HG03457 (cell line): Measurements from ENCODE around the gene RHOF.

Experiments used
- ATAC-seq: cut with Tn5 transposase; IDR thresholded peaks from one replicate; pipeline ENCODE4 v1.9.1; 2021; ENCODE audit warnings: moderate number of reproducible peaks; ENCODE audit not compliant: unreplicated experiment

RHOF gene

GRCh38 chr12:121805171-121806008 is 11.9 kb upstream of the RHOF start:
- ATAC-seq, result no peak

- ATAC-seq, result no peak
Measured at GRCh38 chr12:121804417-121805111, 11.1 kb upstream of the RHOF start.

- ATAC-seq, result no peak
Measured at GRCh38 chr12:121803861-121804416, 10.5 kb upstream of the RHOF start, which contains the start of gene SETD1B. Gene SETD1B, plus strand, starts transcription at chr12:121804009. Its CDS starts 729 bp downstream, at chr12:121804738.

GRCh38 chr12:121802843-121803698 is 9.6 kb upstream of the RHOF start:
- no peak for ATAC-seq

DNA sequence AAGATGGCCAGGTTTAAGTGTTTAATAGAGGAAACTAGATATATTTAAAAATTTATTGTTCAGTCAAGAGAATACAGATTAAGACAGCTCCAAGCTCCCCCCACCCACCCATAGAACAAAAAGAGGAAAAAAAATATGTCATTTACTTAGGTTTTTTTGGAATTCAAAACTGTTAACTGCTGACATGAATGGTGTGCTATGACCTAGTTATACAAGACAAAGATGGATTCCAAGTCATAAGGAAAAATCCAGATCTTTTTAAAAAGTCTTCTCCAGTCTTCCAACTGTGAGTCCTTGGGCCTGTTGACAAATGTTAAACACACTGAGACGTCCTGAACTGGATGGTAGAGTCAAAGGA is 9.0 kb upstream of the RHOF start:
- ATAC-seq, result no peak

GRCh38 chr12:121801595-121802484 is 8.4 kb upstream of the RHOF start:
- ATAC-seq, result no peak

DNA sequence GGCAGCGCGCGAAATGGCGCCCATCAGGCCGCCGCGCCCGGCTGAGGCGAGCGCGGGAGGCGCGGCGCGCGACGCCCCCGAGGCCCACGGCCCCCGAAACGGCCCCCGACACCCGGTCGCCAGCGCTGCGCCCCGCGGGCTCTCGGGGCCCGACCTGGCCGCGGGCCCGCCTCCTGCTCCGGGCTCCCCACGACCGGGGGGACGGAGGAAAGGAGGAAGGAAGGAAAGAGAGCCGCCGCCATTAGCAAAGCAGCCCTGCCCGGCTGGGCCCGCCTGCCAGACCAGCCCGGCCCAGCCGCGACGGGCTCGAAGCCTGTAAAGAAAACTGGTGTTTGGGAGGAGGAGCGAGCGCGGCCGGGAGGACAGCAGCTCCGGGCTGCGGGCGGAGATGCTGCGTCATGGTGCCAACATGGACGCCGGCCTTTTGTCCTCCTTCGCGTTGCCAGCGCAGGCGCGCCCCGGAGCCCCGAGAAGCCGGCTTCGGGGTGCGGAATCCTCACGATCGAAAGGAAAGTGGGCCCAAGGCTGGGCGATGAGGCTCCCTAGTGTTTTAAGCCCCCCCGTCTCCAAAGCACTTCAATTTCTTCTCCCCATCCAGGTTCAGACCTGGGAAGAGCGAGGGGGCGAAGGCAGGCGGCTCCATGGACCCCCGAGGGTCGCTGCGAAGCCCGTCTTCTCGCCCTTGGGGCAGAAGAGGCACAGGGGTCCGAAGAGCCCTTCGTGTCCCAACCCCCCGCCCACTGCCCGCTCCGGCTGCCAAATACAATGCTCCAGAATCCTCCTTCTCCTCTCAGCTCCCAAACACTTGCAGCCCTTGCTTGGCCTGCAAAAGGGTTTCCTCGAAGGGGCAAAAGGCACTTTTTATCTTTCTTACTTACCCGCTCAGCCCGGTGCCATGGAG is 7.5 kb upstream of the RHOF start:
- no peak for ATAC-seq

DNA sequence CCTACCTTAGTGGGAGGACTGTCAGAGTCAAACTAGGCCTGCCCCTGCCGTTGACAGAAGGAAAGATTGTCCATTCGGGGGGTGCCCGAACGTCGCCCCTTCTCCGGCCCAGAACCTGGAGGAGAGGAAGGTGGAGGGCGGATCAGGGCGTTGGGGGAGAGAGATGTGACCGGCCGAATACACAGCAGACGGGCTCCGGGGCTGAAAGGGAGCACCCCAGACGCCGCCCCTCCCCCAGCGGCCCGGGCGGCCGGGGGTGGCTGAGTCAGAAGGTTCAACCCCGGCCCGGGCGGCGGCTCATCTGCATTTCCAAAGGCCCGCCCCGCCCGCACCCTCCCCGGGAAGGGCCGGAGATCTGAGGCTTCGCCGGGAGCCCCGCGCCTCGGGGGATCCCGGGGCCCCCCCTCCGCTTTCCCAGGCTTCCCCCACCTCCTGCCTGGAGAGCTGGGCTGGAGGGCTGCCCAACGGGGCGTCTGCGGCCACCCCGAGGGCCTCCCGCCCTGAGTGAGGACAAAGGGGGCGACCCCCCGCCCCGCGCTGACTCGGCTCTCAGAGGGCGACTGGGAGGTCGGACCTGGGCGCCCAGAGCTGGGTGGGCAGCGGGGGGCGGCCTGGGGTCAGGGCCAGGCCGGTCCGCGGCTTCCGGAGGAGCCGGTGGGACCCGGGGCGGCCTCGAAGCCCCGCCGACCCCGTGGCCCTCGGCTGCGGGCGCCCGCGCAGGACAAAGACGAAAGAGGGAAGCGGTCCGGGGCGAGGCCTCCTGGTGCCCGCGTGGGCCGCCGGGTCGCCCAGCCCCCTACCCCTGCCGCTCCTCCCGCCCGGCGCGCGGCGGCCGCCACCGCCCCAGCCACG is 6.6 kb upstream of the RHOF start:
- no peak for ATAC-seq

GRCh38 chr12:121799156-121799841 is 5.8 kb upstream of the RHOF start:
- ATAC-seq, result no peak

- ATAC-seq, result no peak
Measured at GRCh38 chr12:121798787-121799155, 5.3 kb upstream of the RHOF start.

DNA sequence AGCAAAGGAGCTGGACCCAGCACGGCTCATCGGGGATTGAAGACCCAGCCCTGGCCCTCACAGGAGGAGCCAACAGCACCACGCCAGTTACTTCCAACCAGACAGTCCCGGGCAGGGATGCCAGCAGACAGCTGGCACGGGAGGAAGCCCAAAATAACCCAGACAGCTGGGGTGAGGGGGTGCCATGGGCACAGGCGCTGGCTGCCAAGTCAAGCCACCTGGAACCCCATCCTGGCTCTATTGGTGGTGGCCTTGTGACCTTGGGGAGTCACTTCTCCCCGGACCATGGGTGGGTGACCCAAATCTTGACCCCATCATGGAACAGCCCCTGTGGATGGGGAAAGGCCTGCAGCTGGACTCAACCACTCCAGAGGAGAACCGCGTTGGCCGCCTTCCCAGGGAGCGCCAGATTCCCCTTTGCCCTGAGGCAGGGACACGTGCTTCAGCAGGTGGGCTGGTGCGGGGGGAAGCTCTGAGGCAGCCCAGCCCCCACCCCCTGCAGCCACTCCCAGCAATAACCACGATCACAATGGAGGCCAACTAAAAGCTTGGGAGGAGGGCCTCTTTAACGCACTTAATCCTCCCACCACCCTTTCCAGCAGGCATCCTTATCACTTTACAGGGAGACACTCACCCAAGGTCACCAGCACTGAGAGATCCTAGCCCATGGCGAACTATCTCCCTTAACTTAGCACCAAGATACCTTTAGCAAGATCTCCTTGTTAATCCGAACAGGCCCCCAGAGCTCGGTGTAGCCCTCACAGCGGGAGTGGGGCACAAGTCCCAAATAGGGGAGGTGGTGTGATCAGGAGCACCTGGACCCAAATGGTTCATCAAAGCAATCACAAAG is 4.7 kb upstream of the RHOF start:
- ATAC-seq, result no peak

DNA sequence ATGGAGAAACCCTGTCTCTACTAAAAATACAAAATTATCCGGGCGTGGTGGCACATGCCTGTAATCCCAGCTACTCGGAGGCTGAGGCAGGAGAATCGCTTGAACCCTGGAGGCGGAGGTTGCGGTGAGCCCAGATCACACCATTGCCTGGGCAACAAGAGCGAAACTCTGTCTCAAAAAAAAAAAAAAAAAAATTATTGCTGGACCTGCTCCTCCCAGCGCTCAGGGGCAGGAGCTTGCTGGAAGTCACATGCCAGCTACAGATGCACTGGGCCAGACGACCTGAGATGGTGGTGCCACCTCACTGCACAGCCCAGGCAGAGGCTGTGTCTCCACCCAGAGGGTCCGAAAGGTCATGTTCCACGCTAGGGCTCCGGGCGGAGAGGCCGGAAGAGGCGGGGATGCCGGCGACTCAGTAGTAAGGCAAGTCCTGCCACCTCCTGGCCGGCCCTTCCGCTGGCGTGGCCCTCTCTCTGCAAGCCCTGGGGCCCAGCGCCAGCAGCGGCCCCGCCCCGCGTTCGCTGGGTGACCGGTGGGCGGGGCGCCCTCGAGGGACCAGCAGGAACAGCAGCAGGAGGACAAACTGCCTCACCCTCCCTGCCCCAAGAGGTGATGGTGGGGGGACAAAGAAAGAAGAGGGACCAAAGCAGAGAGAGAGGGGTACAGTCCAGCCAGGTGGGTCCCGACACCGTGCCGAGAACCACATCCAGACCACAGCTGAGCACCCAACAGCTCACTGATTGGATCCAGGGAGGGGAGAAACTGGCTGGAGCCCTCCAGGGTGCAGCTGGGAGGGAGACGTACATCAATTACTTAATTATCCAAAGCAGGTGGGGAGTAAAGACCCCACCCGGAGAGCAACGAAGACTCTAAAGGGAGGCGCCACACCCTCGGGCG is 3.6 kb upstream of the RHOF start:
- ATAC-seq, result no peak

DNA sequence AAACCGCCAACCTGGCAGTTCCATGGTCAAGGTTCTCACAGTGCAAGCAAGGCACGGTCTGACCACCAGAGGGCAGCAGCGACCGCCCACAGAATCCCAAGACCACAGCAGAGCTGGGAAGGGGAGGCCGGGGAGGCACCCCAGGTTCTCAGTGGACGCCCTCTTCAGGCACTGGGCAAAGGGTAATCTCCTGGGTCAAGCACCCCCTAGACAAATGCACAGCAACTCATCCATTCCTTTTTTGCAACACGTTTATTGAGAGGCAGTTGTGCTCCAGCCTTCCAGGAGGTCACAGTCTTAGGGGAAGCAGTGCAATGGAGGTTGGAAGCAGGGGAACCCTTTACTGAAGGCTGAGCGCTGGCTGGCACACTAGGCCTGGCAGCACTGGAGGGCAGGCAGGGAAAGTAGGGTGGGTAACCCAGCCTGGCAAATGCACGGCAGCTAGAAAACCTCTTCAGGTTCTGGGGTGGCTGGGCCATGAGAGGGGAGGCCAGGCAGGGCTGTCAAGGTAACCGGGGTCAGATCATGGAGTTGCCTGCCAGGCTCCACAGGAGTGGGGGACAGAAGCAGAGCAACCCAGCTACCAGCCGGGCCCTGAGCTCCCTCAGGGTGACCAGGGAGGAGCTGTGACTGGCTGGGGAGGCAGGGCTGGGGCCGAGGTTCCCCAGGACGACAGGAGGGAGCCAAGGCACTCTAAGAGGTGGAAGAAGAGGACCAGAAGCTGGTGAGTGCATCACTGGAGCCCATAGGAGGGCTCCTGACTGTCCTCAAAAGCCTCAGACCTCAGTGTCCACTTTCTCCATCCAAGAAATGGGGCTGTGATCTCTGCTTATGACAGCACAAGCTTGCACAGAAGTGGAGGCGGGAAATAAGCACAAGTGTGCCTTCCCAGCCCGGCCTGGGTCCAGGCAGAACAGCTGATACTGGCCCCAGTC is 1.8 kb upstream of the RHOF start:
- ATAC-seq, result no peak

DNA sequence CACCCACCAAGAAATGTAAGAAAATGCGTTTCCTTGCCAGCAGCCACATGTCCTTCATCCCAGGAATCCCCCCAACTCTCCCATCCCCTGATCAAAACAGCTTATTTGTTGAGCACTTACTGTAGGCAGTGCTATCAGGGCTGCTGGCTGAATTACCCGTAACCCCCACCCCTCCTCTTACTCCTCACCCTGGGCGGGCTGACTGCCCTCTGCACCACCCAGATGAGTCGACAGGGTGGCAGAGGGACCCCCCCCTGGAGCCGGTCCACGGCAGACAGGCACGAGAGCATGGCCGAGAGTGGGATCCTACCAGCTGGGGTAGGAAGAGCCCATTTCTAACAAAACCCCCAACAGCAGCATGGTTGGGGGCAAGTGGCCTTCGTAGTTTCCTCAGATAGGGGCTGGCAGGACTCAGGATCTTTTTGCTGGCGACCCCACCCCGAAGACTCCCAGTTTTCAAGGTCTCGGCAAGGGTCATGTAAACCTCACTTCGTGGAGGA is 1.1 kb upstream of the RHOF start:
- ATAC-seq, result no peak
